ENCODE data around the gene WDR5B.

The WDR5B gene

GRCh38 chr3:122415104-122415744 is 638 bp downstream of the WDR5B start:
- no peak for TF ChIP-seq CTCF (IDR thresholded peaks at IDR 0.05)

DNA sequence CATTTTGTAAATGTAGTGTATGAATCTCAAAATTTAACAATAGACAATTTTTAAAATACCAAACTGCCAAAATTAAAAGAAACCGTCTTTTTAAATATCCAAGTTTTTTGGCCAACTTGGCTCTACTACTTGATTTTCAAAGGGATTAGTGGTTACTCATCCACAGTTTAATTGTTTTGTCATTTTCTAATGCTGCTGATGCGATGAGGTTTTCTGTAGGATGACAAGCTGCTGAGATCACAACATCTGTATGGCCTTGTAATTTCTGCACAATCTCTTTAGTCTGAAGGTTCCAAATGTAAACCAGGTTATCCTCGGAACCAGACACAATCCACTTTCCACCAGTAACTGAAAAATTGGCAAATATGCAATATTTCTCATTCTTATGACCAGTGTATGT is 1.5 kb downstream of the WDR5B start:
- no peak for TF ChIP-seq CTCF (IDR thresholded peaks at IDR 0.05)

GRCh38 chr3:122410639-122411038 is 5.2 kb downstream of the WDR5B start:
- no peak for TF ChIP-seq CTCF (IDR thresholded peaks at IDR 0.05)

GRCh38 chr3:122410111-122410510 is 5.8 kb downstream of the WDR5B start:
- no peak for TF ChIP-seq CTCF (IDR thresholded peaks at IDR 0.05)

GRCh38 chr3:122409446-122409845 is 6.4 kb downstream of the WDR5B start:
- TF ChIP-seq CTCF (IDR thresholded peaks at IDR 0.05): no peak

GRCh38 chr3:122407946-122408345 is 7.9 kb downstream of the WDR5B start:
- no peak for TF ChIP-seq CTCF (IDR thresholded peaks at IDR 0.05)

- TF ChIP-seq CTCF (IDR thresholded peaks at IDR 0.05): no peak
Measured at GRCh38 chr3:122406198-122406597, 9.7 kb downstream of the WDR5B start.

GRCh38 chr3:122405015-122405414 is 10.8 kb downstream of the WDR5B start:
- no peak for TF ChIP-seq CTCF (IDR thresholded peaks at IDR 0.05)
